Sigmoid colon (tissue), 7 donors: ENCODE measurements around the gene NRBF2. TPM values are rescaled to one million over a fixed set of nuclear protein-coding genes. Genes with fewer than 3 reads are reported as not detected.
A peak's percentile ranks its signal among the peaks of the same experiment; 100 is the strongest.

Experiments used
- DNase-seq: peaks from one replicate; pipeline ENCODE4 v3.0.0-alpha.2; 2019
- H3K27ac ChIP-seq, 4 donors: fragments of 200-600 bp; sonication (generic); one replicate each; pipeline ENCODE4 v1.5.1; 2016 to 2019; ENCODE audit warnings: mild to moderate bottlenecking in 1 of 4
- H3K27me3 ChIP-seq, 3 donors: fragments of 200-600 bp; sonication (generic); one replicate each; pipeline ENCODE4 v1.5.1; 2019; ENCODE audit warnings: mild to moderate bottlenecking in 1 of 3
- H3K36me3 ChIP-seq, 4 donors: fragments of 200-600 bp; sonication (generic); one replicate each; pipeline ENCODE4 v1.5.1; 2016 to 2019
- H3K4me1 ChIP-seq, 4 donors: fragments of 200-600 bp; sonication (generic); one replicate each; pipeline ENCODE4 v1.5.1; 2017 to 2019
- H3K4me3 ChIP-seq, 4 donors: fragments of 200-600 bp; sonication (generic); one replicate each; pipeline ENCODE4 v1.5.1; 2017 to 2019; ENCODE audit warnings: mild to moderate bottlenecking in 2 of 4, moderate library complexity in 1 of 4
- H3K9me3 ChIP-seq, 4 donors: fragments of 200-600 bp in 3 of 4; sonication (generic) in 3 of 4; one replicate each; pipeline versions ENCODE4 v1.5.1 to v1.6.1; 2013 to 2019
- EP300 ChIP-seq, 4 donors: sonication (generic); formaldehyde crosslinking; IDR thresholded peaks; one replicate each; pipeline ENCODE4 v1.6.1; 2017; ENCODE audit warnings: antibody characterized with exemption in 4 of 4
- POLR2A ChIP-seq, 2 donors: fragments of 450-650 bp; IDR thresholded peaks; one replicate each; pipeline ENCODE4 v1.6.1; 2016; ENCODE audit warnings: antibody characterized with exemption in 2 of 2, mild to moderate bottlenecking in 2 of 2, moderate library complexity in 2 of 2
- POLR2AphosphoS5 ChIP-seq, 4 donors: sonication (generic); formaldehyde crosslinking; IDR thresholded peaks; one replicate each; pipeline ENCODE4 v1.6.1; 2017; ENCODE audit warnings: antibody characterized with exemption in 4 of 4
- WGBS, 2 donors: extraction: QIAGEN DNeasy Blood & Tissue Kit; methylation state at CpG; one replicate each; pipeline ENCODE4 v1.1.7; 2013; 5-methylcytosine and 5-hydroxymethylcytosine counted together
- intact Hi-C: fragments of 100-400 bp; cut with DNase I; formaldehyde crosslinking; loops from one replicate; pipeline ENCODE4 v1.15.1; 2023
- polyA plus RNA-seq, 3 donors: library from polyadenylated mRNA; stranded (reverse); fragments of 200-250 nt; gene quantifications; one replicate each; pipeline ENCODE4 v1.2.3, GENCODE V29; 2013
- total RNA-seq, 4 donors: library from RNA; depleted of rRNA; stranded (reverse); fragments of >200 nt; gene quantifications; one replicate each; pipeline ENCODE4 v1.1.0, GENCODE V29; 2016
- TF ChIP-seq, protein P1 (sequence below), 4 experiments: fragments of 450-650 bp in 3 of 4; fragments of 200-600 bp in 1 of 4; IDR thresholded peaks; one replicate each; pipeline ENCODE4 v1.5.1; 2016 to 2019; ENCODE audit warnings: antibody characterized with exemption in 4 of 4, mild to moderate bottlenecking in 3 of 4, moderate library complexity in 2 of 4
- donor health status: healthy with polysubstance abuse.
- donor health status: Bipolar disorder and iron deficiency.
- donor health status: healthy.

The NRBF2 gene
- total and polyA plus RNA-seq, 7 donors = 12.7 to 33.5 (median 15.0) TPM

DNA sequence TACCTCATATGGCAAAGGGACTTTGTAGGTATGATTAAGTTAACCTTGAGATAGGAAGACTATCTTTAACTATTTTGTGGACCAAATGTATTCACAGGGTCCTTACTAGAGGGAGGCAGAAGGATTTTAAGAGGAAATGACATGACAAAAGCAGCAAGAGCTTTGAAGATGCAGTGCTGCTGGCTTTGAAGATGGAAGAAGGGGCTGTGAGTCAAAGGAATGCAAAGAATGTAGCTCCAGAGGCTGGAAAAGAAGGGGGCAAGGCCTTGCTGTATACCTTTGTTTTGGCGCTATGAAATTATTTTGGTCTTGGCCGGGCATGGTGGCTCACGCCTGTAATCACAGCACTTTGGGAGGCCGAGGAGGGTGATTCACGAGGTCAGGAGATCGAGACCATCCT, 3.2 kb upstream of the NRBF2 start:
- DNase-seq = no peak
- intact Hi-C loops = loop anchor here (5.0 kb wide), 1 partner anchor 328 kb away; the partner anchor contains the start of gene ADO
- Histone ChIP-seq H3K4me3 (no peak overlapping the region), H3K27me3 (no peaks in the 10 kb centered on the region), H3K36me3 (no peaks in the 10 kb centered on the region), H3K27ac (no peak overlapping the region), H3K9me3 (no peaks in the 10 kb centered on the region), H3K4me1 (peaks cover 0 to 13% (median 10%) of the 10 kb centered on the region in 4 donors)
- 93 to 94% methylated on average over 6 of the region's 6 CpGs for WGBS, 2 donors
- TF ChIP-seq, protein P1, sequence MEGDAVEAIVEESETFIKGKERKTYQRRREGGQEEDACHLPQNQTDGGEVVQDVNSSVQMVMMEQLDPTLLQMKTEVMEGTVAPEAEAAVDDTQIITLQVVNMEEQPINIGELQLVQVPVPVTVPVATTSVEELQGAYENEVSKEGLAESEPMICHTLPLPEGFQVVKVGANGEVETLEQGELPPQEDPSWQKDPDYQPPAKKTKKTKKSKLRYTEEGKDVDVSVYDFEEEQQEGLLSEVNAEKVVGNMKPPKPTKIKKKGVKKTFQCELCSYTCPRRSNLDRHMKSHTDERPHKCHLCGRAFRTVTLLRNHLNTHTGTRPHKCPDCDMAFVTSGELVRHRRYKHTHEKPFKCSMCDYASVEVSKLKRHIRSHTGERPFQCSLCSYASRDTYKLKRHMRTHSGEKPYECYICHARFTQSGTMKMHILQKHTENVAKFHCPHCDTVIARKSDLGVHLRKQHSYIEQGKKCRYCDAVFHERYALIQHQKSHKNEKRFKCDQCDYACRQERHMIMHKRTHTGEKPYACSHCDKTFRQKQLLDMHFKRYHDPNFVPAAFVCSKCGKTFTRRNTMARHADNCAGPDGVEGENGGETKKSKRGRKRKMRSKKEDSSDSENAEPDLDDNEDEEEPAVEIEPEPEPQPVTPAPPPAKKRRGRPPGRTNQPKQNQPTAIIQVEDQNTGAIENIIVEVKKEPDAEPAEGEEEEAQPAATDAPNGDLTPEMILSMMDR (IDR thresholded peaks at IDR 0.05) = no peak
- no peak for TF ChIP-seq POLR2AphosphoS5 (IDR thresholded peaks at IDR 0.05)

DNA sequence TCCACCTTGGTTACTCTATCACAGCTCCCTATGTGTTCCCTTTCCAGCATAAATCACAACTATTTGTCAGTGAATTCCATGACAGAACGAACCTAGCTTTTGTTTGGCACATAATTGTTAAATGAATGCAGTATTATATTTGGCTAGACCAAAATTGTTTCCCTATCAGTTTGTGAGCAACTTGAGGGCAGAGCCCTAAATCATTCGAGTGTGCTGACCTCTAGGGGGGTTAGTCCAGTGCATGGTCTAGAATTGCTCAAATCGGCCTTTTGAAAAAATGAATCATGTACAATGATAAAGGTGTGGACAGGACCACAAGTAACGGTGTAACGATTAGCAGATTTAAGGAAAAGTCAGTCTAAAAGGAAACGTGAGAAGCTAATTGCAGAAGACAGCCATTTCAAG, 475 bp upstream of the NRBF2 start:
- intact Hi-C loops = loop anchor here (2.0 to 5.0 kb wide), 2 partner anchors 16 to 330 kb away; partner anchors contain the start of gene ADO
- TF ChIP-seq POLR2A (IDR thresholded peaks at IDR 0.05) (no peak), EP300 (IDR thresholded peaks at IDR 0.05) (no peak), POLR2AphosphoS5 (IDR thresholded peaks at IDR 0.05) (no peak)
- TF ChIP-seq, protein P1 (IDR thresholded peaks at IDR 0.05) = no peak
- H3K4me1 ChIP-seq = peaks cover 0 to 33% (median 27%) of the 10 kb centered on the region in 4 donors
- no peaks in the 10 kb centered on the region for H3K9me3 ChIP-seq
- peak overlapping the region; percentile 82 to 93 (median 86) for H3K4me3 ChIP-seq
- peak overlapping the region; percentile 90 to 92 (median 91) for H3K27ac ChIP-seq
- DNase-seq = no peak
- no peaks in the 10 kb centered on the region for H3K27me3 ChIP-seq
- WGBS, 2 donors = 60 to 75% methylated on average over 6 of the region's 6 CpGs
- no peaks in the 10 kb centered on the region for H3K36me3 ChIP-seq

DNA sequence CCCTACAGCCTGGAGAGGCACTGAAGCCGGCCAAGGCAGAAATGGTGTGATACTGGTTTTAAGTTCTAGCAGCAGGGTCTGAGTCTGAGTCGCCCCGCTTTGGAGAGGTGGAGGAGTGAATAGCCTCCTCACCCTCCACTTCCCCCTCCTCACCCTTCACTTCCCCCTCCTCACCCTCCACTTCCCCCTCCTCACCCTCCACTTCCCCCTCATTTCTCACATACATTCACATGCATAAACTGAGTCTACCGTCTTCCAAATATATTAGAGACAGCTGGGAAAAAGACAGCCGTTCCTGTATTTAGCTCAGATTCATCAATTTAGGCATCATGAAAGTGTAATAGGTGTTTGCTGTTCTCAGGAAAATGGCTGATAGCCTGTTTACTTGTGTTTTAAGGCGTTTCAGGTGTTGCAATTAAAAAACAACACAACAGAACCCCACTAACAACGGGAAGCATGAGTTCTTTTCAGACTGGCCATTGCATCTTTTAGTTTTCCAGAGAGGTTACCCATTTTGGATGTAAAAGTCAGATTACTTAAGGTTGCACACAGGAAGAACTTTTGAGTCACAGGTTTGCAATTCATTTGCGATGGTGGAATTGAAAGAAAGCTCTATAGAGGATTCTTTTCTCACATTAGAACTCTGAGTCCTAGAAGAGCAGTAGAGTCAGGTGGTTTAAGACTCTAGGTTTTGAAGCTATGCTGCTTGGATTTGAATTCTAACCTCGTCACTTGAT, 861 bp downstream of the NRBF2 start:
- no peaks in the 10 kb centered on the region for H3K36me3 ChIP-seq
- H3K4me3 ChIP-seq = peak overlapping the region; percentile 82 to 93 (median 86)
- intact Hi-C loops = loop anchor here (2.0 to 5.0 kb wide), 2 partner anchors 17 to 332 kb away; partner anchors contain the start of gene ADO
- H3K9me3 ChIP-seq = no peaks in the 10 kb centered on the region
- TF ChIP-seq, protein P1 (IDR thresholded peaks at IDR 0.05) = peak in 1 of 4 experiments; percentile 7
- TF ChIP-seq EP300 (IDR thresholded peaks at IDR 0.05) = no peak
- H3K27me3 ChIP-seq = no peaks in the 10 kb centered on the region
- peak; percentile 70 for DNase-seq
- peaks cover 0 to 33% (median 27%) of the 10 kb centered on the region in 4 donors for H3K4me1 ChIP-seq
- H3K27ac ChIP-seq = peak overlapping the region; percentile 90 to 92 (median 91)
- 4 to 11% methylated on average over 9 of the region's 9 CpGs for WGBS, 2 donors

DNA sequence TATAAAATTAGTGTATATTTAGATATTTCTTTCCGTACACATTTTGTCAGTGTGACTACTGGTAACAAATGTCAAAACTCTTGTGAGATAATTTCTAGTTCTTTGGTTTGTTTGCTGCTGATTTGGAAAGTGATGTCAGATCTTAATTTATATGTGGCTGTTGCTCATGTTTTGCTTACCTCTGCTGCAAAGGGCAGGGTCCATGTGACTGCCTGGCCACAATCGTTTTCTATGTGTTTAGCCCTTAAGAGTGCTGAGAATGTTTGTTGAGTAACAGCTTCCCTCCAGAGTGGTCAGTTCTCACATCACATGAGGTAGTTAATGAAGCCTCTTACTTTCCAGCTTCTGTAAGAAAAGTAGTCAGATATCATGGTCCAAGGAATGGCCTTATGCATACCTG, 4.2 kb downstream of the NRBF2 start:
- WGBS, 2 donors = 57 to 67% methylated on average over 2 of the region's 2 CpGs
- intact Hi-C loops = no loop called here
- peaks cover 0 to 33% (median 27%) of the 10 kb centered on the region in 4 donors for H3K4me1 ChIP-seq
- H3K4me3 ChIP-seq = no peak overlapping the region
- TF ChIP-seq EP300 (IDR thresholded peaks at IDR 0.05) (no peak), POLR2AphosphoS5 (IDR thresholded peaks at IDR 0.05) (no peak), POLR2A (IDR thresholded peaks at IDR 0.05) (no peak)
- TF ChIP-seq, protein P1 (IDR thresholded peaks at IDR 0.05) = no peak
- no peaks in the 10 kb centered on the region for H3K27me3 ChIP-seq
- no peak overlapping the region for H3K27ac ChIP-seq
- no peaks in the 10 kb centered on the region for H3K36me3 ChIP-seq
- no peak for DNase-seq
- H3K9me3 ChIP-seq = no peaks in the 10 kb centered on the region
